ENCODE data around the gene ATR. TPM values are rescaled to one million over a fixed set of nuclear protein-coding genes. Genes with fewer than 3 reads are reported as not detected.

The ATR gene
- total RNA-seq, 1 experiment from 2014 or later: 15.8 TPM

DNA sequence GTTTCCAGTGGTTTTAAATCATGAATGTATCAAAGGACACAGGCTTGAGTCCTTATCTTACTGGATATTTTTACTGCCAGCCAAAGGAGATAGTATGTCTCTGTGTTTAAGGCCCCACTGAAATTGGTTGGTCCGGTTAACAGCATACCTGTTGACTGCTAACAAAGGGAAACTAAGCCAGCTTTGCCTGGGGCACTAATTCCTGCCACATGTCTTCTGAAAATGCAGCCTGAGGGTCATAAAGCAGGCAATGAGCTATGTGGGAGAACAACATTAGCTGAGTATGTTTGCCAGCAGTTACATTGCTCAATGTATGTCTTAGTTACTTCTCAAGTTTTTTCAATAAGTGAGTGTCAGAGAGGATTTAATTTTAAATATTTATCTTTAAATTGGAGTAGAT lies 30.1 kb upstream of the ATR start:
- no peaks in the 10 kb centered on the region for H3K9me3 ChIP-seq (ENCODE audit: control insufficient read depth, low read depth, low read length)
- H2AK5ac ChIP-seq (ENCODE audit: insufficient read length, low read length): no peak overlapping the region
- no peak overlapping the region for H3K27ac ChIP-seq (ENCODE audit: insufficient read length, low read depth, low read length)
- H3K27ac Mint-ChIP-seq: no peak overlapping the region
- H2BK12ac ChIP-seq (ENCODE audit: insufficient read length, low read depth, low read length): no peak overlapping the region
- no peak overlapping the region for H2BK15ac ChIP-seq (ENCODE audit: low read depth, low read length)
- H2AFZ ChIP-seq (ENCODE audit: low read length): no peak overlapping the region
- H3K4me3 Mint-ChIP-seq: no peak overlapping the region
- TF ChIP-seq, protein P1, sequence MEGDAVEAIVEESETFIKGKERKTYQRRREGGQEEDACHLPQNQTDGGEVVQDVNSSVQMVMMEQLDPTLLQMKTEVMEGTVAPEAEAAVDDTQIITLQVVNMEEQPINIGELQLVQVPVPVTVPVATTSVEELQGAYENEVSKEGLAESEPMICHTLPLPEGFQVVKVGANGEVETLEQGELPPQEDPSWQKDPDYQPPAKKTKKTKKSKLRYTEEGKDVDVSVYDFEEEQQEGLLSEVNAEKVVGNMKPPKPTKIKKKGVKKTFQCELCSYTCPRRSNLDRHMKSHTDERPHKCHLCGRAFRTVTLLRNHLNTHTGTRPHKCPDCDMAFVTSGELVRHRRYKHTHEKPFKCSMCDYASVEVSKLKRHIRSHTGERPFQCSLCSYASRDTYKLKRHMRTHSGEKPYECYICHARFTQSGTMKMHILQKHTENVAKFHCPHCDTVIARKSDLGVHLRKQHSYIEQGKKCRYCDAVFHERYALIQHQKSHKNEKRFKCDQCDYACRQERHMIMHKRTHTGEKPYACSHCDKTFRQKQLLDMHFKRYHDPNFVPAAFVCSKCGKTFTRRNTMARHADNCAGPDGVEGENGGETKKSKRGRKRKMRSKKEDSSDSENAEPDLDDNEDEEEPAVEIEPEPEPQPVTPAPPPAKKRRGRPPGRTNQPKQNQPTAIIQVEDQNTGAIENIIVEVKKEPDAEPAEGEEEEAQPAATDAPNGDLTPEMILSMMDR (conservative IDR thresholded peaks at IDR 0.05): no peak
- H4K5ac ChIP-seq (ENCODE audit: insufficient read length, low read depth, low read length): no peak overlapping the region
- no peak overlapping the region for H3K4ac ChIP-seq (ENCODE audit: low read depth, low read length)
- H3K56ac ChIP-seq (ENCODE audit: insufficient read length, low read depth, low read length): no peak overlapping the region
- no peak for DNase-seq
- no CpG with 5 or more reads among the region's 1 CpG for WGBS (ENCODE audit: extremely low coverage, insufficient read length, low lambda C conversion rate)
- no peak overlapping the region for H3K23ac ChIP-seq (ENCODE audit: insufficient read length, low read depth, low read length)
- no peak overlapping the region for H3K9ac ChIP-seq (ENCODE audit: extremely low read depth, insufficient read length, low read length)
- no peak overlapping the region for H2BK120ac ChIP-seq (ENCODE audit: low read depth, low read length, poor library complexity, severe bottlenecking)
- no peak overlapping the region for H2BK20ac ChIP-seq (ENCODE audit: low read depth, low read length, poor library complexity, severe bottlenecking)
- H3K4me2 ChIP-seq (ENCODE audit: insufficient read depth, insufficient read length, low read length): no peak overlapping the region
- no peaks in the 10 kb centered on the region for H3K79me2 ChIP-seq (ENCODE audit: insufficient read depth, low read length)
- no peaks in the 10 kb centered on the region for H3K4me1 Mint-ChIP-seq
- H3K79me1 ChIP-seq (ENCODE audit: insufficient read depth, low read depth, low read length, poor library complexity, severe bottlenecking): no peaks in the 10 kb centered on the region
- no peak overlapping the region for H3K18ac ChIP-seq (ENCODE audit: insufficient read length, low read depth, low read length)
- H3K23me2 ChIP-seq (ENCODE audit: insufficient read length, low read depth, low read length, poor library complexity, severe bottlenecking): no peaks in the 10 kb centered on the region
- peaks cover 3% of the 10 kb centered on the region for H4K20me1 ChIP-seq (ENCODE audit: control insufficient read depth, insufficient read depth, insufficient read length)
- H3T11ph ChIP-seq (ENCODE audit: low read length): no peak overlapping the region
- H3K27me3 Mint-ChIP-seq (ENCODE audit: low read depth): no peaks in the 10 kb centered on the region
- no peak overlapping the region for H4K8ac ChIP-seq (replicated peaks; ENCODE audit: insufficient read length, low read depth, low read length)
- no peaks in the 10 kb centered on the region for H3K36me3 Mint-ChIP-seq (ENCODE audit: insufficient read depth in 1 of 3, low read depth in 3 of 3)
- H3K14ac ChIP-seq (ENCODE audit: insufficient read depth, low read length): no peak overlapping the region
- no peaks in the 10 kb centered on the region for H3K9me3 Mint-ChIP-seq
- no peak overlapping the region for H4K91ac ChIP-seq (ENCODE audit: insufficient read length, low read depth, low read length)
- no peaks in the 10 kb centered on the region for H3K27me3 ChIP-seq (ENCODE audit: insufficient read depth, low read length)
- no peaks in the 10 kb centered on the region for H3K4me1 ChIP-seq (ENCODE audit: insufficient read depth, low read length)
- H2BK5ac ChIP-seq (ENCODE audit: insufficient read length, low read length): no peak overlapping the region

Data from H9 (cell line).